HPDE6-E6E7 (cell line): Measurements from ENCODE around the gene AUTS2.

ENCODE experiments used
- DNase-seq: peaks from one replicate; pipeline ENCODE4 v3.0.0; 2011; ENCODE audit warnings: missing footprints; ENCODE audit errors: extremely low spot score

Gene AUTS2

DNA sequence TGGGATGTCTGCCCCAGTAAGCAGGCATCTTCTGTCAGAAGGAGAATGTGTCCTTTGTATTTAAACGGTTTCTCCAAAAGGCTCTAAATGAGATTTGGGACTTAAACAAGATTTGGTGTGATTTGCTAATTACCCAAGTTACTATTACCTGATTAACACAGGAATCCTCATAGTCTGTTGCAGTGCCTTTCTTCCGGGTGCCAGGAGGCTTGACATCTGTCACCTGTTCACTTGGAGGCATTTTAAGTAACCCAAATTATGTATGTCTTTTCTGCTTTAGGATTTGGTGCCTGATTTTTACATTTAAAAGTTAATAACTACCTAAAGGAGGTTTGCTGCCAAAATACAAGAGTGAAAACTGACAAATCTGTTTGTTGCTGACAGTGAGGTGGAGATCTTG is 945.7 kb downstream of the AUTS2 start:
- no peak for DNase-seq

DNA sequence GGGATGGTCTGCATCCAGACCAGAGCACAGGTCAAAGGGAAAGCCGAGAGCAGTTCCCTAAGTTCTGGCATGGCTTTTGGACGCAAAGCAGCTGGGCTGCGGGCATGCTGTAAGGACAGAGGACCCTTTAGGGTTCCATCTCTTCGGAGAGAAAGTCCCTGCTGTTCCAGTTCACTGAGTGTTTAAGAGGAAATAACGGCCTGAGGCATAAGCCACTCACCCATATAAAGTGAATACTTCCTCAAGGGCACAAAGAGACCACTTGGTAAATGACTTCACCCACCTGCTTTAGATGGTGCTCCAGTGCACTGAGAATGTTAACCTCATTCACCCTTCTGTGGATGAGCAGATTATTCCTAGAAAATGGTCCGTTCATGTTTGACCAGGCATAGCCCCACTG is 946.9 kb downstream of the AUTS2 start:
- no peak for DNase-seq

DNA sequence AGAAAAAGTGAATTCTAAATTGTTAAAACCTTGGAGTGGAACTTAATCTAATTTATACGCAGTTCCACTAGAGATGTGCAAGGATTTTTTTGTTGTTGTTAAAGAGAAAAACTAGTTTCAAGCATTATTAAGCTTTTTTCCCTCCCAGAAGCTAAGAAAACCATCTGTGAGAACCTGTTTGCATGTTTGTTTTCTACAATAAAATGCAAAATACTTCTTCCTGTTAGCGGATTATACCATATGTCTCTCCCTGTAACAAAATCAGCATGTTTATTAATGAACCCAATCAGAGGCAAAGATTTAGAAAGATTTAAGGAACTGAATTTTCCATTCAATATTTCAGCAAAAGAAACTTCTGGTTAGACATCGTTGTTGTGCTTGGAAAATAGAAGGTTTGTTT is 953.9 kb downstream of the AUTS2 start:
- no peak for DNase-seq

DNA sequence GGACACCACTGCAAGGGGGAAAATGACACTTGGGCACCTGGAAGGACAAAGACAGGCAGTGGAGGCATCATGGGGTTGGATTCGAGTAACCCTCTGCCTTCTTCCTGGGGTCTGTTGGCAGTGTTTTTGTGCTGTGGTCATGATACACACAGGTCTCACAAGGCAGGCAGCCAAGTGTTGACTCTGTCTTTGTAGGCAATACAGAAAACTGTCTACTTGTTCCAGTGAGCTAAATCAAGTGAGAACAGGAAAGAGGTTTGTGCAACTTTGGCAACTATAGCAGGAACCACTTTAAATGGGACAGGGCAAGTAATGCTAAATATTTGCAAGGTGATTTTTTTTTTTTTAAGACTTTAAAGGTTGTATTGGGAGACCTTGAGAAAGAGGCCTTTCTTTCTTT is 955.1 kb downstream of the AUTS2 start:
- DNase-seq, result no peak

DNA sequence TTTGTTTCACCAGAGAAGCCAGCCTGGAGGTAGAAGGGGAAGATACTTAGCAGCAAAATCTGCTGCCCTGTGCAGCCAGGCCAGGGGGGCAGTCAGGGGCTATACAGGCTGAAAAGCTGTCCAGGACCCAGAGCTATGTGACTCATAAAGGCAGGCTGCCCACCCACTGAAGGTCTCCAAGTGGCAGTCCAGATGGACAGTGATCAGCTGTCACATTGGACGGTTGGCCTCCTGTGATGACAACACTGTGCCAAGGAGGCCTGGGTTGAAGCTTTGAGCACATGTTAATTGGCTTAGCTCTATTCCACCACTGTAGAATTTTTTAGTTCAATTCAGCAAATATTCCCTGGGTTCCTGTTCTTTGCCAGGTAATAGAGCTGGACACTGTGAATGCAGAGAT is 956.4 kb downstream of the AUTS2 start:
- no peak for DNase-seq

DNA sequence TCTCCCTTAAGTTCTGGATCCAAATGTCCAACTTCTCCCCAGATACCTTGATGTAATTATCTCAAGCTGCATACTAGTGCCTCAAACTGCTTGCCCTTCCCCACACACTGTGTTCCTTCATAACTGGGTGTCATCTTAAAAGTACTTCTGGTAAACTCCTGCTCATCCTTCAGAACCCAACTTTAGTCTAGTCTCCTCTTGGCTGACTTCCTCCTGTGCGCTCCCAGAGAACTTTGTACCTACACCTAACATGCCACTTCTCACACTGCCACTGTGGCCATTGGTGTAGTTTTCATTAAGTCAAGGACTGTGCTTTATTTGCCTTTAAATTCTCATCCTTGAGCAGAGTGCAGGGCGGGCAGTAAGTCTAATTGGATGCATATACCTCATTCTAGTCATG is 958.5 kb downstream of the AUTS2 start:
- DNase-seq, result no peak

DNA sequence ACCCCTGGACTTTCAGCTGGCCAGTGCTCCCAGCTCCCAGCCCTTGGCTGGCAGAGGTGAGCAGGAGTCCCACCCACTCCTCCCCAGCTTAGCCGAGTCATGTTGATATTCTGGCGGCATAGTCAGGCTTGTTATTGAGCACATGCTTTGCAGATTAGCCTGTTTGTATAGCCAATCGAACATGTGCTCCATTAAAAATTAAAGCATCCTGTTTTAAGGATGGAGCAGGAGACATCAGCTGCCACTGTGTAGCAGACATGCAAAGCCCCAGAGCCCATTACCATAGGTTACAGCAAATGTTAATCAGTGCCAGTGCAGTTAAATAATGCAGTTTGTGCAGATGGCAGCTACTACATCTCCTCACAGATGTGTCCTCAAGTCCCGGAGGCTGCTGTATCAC is 959.1 kb downstream of the AUTS2 start:
- no peak for DNase-seq

DNA sequence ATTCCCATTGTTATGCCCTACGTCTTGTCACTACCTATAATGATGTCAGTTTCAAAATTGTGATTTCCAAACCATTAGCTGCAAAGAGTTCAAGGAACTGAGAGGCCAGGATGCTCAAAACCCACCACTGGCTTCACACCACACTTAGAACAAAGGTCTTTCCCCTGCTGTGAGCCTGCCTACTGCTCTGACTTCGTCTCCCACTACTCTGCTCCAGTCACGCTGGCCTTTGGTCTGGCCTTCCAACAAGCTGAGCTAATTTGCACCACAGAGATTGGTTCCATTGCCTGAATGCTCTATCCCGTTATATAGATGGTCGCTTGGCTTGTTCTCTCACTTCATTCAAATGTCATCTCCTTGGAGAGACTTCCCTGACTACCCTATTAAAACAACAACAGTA is 961.5 kb downstream of the AUTS2 start:
- DNase-seq, result no peak

DNA sequence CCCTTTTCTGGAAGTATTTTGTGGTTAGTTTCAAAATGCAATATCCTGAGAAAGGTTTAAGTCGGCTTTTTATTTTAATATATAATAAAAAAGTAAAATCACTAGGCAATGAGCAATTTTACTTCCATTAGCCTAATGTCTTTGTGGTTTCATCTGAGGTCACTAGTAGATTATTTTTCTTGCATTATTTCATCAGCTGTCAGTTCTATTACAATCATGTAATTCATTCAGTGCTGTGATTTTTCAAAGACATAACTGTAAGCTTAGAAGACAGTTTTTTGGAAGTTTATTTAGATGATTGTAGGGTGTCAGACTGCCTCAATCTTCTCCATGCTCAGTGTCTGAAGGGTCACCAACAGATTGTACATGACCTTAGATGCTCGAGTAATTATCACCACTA is 965.7 kb downstream of the AUTS2 start:
- DNase-seq, result no peak

DNA sequence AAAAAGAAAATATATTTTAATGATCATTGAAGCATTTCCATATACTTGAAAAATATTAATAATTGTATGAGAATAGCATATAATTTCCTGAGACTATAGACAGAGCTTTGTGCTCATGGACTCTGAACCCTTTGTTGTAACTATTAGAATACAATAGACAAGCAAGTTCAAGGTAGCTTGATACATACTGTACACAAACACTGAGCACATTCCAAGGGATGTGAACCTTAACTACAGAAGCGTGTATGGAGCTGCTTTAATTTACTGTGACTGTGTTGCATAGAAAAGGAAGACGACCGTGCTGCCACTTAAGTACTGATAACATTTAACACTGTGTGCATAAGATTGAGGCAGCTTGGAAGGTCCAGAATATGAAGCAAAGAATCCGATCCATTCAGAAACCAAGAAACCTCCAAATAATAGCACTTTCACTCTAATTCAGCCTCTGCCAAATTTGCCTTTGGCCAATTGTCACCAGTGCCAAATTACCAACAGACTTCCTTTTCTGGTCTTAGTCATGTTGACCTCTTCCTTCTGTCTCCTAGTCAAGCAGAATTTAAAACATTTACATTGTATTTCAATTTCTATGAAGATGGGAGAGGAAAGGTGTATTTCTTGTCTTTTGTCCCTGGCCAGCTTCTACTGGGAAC is 967.6 kb downstream of the AUTS2 start:
- DNase-seq, result no peak

DNA sequence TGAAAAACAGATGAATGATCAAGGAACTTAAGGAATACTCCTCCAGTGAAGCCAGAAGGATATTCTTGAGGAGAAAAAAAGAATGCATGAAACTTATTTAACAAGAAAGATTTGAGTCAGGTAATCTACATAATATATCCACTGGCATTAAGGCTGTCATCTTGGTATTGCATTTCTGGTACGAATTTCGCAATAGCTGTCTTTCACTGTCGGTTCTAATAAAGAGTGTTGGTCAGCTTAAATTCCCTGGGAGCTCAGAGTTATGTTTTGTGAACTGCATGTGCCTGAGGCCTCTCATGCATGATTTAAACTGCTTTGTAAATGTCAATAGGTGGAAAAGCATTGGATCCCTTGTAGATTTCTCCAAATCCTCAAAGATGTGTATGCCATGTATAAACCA is 968.4 kb downstream of the AUTS2 start:
- no peak for DNase-seq

DNA sequence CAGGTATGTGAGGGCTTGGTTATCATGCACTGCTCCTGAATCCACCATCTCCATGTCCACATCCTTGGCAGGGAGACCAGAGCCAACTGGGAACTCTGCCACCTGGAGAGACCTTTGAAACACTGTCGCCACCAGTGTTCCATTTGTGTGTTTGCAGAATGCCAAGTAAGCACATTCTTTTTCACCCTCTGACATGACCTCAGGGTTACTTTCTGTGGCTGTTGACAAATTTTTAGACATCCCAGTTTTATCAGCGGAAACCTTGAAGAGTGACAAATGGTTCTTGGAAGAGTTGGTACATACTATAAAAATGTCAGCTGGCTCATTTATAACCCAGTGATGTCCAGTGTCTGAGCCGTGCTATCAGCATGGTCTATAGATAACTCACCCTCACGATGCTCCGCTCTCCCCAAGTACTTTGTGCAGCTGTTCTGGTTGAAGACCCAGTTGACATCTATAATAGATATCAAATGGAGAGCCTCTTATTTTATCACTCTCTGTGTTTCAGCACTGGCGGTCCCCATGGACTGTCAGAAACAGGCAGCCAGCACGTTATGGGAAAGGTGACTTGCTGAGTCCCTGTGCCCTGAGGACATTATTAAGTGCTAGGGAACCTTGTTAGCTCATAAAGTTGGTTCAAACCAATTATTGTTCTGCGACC is 970.5 kb downstream of the AUTS2 start:
- no peak for DNase-seq

DNA sequence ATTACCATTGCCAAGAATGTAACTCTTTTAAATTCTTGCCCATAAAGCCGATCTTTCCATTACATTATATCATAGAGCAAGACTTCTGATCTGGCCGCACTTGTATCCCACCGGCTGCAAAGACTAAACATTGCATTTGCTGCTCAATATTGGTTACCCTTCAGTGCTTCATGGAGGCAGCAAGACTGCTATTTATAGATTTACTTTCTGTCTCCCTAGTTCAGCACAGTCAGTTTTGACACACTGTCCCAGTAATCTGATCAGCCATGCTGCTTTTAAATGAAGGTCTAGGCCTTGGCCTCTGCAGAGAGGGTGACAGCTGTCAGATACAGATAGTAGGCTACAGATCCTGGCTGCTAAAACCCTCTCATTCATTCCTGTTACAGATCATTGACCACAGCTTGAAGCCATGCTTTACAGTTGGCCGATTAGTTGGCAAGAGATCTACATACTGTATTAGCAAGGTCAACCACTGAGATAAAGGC is 971.1 kb downstream of the AUTS2 start:
- no peak for DNase-seq

DNA sequence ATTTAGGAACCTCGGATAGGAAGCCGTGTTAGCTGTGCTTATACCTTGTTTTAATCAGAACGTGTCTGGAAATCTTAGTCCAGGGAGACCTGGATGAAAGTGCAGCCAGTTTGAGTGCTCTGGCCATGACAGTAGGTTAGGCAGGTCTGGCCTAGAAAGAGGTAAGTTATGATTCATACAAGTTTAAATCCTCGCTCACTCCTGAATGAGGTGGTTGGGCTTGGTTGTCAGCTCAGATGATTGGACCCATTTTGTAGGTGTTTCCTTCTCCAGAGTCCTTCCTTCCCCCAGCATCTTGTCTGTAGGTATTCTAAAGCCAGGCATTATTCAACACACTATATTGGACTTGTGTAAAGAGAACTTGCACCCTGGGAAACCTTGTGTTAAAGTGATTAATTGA is 971.8 kb downstream of the AUTS2 start:
- DNase-seq, result no peak

DNA sequence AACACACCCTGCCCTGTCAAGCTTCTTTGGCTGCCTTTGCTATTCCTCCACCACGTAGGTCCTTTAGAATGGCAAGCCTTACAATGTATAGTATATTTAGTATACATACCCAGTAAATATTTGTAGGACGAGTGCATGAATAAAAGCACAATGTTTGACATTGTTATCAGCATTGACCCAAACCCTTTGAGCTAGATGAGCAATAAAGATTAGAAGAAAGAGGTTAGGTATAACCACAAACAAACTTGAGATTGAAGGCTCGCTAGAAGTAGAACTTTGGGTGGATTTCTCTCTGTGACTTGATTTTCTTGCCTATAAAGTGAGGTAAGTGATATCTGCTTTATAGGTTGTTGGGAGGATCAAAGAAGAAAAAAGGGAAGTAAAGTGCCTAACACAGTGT is 972.7 kb downstream of the AUTS2 start:
- DNase-seq, result no peak

DNA sequence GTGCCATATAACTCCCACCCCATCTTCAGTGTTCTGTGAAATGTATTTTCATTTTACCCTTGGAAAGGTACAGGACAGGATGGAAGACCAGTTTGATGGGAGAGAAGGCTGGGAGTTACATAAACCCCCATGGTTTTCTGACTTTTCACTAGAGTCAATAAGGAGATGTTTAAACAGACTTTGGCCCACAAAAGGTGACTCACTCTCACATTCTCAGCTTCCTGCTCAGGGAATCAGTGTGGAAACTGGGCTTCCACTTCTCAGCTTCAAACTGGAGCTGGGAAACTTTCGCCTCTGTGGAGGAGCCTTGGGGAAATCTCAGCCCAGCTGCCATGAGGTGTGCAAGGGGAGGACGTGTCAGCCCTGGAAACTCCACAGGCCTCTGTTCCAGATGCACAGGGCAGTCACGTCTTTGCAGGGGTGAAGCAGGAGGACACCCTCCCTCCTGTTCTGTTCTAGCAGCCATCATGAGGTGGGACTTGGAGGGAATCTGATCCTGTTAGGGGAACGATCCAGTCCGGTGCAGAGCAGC is 973.2 kb downstream of the AUTS2 start:
- DNase-seq, result peak; percentile 25

DNA sequence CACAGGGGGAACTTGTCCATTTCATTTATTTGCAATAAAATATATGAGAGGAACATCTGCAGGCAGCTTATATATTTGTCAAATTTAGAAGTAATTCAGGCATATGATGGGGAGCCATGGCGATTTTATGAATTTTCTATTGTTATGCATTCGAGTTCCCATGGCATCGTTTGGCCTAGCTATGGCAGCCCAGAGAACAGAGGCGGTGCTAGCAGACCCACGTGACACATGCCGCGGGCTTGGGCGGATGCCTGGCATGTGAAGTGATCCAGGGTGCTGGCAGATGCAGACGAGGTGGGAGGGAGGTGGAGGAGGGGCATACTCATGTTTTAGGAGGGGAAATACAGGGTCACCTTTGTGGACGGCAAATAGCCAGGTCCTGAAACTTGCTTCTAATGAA is 973.7 kb downstream of the AUTS2 start:
- no peak for DNase-seq

DNA sequence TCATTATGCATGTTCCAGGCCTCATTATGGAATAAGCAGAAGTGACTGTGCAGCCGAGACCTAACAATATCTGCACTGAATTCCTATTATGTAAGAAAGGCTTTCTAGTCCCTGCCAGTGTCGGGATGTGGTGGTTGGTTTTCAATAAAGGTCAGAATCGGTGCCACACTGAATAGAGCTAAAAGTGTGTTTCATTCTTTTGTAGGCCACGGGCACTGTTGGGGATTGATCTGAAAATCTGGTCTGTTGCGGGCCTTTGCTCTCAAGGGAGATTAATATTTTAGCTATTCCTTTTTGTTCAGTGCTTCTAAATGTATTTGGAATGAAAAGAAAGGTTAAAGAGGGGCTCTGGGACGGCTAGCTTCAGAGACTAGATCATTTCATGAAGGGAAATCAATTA is 974.3 kb downstream of the AUTS2 start:
- no peak for DNase-seq

DNA sequence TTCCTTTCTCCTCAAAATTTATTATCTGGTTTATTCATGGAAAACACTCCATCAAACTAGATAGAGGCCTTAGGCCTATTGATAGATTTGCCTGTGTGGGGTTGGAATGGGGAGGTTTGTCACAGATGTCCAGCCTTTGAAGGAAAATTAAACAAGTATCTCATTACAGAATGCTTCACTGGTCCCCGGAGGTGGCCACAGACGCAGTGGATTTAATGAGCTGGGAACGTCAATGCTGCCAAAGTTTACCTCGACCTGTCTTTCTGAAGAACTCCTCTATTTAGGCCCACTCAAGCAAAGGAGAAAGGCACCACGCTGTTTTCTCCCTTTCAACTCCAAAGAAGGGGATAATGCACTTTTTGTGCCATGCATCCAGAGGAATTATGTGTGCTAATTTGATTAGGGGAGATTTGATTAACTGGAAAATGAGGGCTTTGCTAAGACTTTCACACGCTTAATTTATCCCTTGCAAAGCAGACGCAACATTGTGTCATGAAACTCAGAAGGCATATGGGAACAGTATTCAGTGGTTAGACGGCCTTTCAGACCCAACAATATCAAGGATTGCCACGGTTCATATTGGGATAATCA is 974.9 kb downstream of the AUTS2 start:
- no peak for DNase-seq

DNA sequence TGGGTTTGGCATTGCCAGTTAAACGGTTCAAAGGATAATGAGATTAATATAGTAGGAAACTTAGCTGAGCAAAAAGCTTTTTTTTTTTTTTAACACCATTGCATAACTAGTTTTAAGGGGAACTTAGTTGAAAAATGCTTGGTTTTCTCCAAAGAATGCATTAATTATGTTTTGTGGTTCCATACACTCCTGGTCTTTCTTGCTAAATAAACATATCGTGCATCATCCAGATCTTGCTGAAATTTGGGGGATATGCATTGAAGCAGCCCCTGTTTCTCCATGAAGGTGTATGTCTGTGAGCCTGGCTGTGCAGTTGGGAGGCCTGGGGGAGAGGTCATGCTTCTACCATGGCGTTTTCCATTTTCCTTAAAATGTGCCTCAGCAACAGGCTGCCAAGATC is 975.4 kb downstream of the AUTS2 start:
- no peak for DNase-seq

DNA sequence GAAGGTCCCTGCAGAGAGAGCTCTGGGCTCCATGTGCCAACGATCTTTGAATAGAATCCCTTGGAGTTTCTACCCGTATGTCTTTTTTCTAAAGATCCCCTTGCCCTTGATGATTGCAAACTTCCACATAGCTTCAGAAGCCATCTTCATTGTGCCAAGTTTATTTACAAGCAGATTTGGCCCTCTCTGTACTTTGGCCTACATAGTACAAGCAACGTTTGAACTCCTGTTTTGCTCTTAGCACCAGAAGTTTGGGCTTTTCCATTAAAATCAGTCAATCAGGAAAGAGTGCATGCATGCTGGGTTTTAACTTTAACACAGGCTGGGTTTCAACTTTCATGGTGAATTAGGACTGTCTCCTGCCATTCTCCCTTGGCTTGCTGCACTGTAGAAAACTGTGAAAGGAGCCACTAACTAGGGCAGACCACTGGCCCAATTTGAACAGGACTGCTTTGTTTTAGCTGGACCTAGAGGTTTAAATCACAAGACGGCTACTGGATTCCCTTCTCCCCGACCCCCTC is 976.1 kb downstream of the AUTS2 start:
- no peak for DNase-seq

DNA sequence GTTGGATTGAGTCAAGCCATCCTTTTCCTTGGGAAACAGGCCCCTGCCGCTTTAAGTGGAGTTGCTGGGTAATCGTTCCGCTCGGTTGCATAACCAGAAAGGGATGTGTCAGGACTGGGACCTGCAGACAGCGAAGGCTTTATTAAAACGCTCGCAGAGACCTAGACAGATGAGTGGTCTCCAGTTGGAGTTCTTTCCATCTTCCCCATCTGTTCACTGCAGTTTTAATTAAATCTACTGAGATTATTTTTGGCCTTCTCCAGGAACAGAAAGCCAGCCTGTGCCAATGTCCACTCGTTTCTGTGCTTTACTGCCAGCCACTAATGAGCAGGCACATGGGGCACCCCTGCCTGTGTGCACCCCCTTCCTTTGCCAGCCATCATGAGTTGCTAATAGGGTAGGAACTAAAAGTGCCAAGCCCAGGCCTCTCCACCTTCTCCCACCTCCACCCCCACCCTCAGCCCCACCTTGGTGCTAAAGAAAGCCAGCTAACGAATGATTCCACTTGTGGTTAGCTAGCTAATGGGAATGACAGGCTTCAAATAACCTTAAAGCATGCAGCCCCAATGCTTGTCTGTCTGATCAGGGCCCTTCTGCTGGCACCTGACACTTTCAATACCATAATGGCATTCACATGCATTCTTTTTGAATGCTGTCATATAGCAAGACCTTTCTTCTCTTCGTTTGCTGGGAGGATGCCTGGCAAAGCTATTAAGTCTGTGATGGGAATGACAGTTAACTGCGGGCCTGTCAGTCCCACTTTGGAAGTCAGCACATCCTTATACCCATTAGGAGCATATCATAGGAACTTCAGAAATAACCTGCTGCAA is 976.9 kb downstream of the AUTS2 start:
- DNase-seq, result peak; percentile 28
